ENCODE data around the gene CAB39. TPM values are rescaled to one million over a fixed set of nuclear protein-coding genes. Genes with fewer than 3 reads are reported as not detected.

The CAB39 gene
- total RNA-seq, 1 donor from 2014 or later = 66.6 TPM

DNA sequence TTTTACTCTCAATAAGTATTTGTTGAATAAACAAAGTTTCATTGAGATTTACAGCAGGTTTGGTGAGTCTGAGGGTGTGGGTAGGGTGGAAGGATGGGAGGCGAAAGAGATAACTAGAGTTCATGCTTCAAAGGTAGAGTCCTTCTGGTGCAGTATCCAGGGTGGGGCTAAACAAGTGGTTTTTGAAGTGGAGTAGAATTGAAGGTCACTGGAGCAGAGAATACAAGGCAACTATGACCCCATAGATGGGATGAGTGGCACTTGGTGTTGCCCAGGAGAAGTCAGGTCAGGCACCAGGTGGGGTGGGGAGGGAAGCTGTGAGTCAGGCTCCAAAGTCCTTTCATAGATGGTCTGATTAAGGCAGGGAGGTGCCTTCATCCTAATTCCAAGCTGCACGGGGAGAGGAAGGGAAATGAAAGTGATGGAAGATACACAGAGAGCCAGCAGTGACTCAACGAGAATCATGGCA, 6.6 kb upstream of the CAB39 start:
- H3K27me3 Mint-ChIP-seq (ENCODE audit: low read depth, unreplicated experiment) = peaks cover 5% of the 10 kb centered on the region
- peaks cover 3% of the 10 kb centered on the region for H3K4me1 Mint-ChIP-seq (ENCODE audit: low read depth, unreplicated experiment)
- no peak overlapping the region for H3K4me2 ChIP-seq (ENCODE audit: low read length)
- FAIRE-seq (no peak), DNase-seq (ENCODE audit: low read depth) (no peak)
- H3K27ac Mint-ChIP-seq (ENCODE audit: unreplicated experiment) = no peak overlapping the region
- TF ChIP-seq, protein P1, sequence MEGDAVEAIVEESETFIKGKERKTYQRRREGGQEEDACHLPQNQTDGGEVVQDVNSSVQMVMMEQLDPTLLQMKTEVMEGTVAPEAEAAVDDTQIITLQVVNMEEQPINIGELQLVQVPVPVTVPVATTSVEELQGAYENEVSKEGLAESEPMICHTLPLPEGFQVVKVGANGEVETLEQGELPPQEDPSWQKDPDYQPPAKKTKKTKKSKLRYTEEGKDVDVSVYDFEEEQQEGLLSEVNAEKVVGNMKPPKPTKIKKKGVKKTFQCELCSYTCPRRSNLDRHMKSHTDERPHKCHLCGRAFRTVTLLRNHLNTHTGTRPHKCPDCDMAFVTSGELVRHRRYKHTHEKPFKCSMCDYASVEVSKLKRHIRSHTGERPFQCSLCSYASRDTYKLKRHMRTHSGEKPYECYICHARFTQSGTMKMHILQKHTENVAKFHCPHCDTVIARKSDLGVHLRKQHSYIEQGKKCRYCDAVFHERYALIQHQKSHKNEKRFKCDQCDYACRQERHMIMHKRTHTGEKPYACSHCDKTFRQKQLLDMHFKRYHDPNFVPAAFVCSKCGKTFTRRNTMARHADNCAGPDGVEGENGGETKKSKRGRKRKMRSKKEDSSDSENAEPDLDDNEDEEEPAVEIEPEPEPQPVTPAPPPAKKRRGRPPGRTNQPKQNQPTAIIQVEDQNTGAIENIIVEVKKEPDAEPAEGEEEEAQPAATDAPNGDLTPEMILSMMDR (IDR thresholded peaks at IDR 0.05; ENCODE audit: insufficient read depth, low read depth, low read length) = no peak
- no peak for TF ChIP-seq EZH2 (IDR thresholded peaks at IDR 0.05; ENCODE audit: insufficient read depth, low read length)
- no peak overlapping the region for H2AFZ ChIP-seq (ENCODE audit: low read depth, low read length)
- H4K20me1 ChIP-seq (ENCODE audit: insufficient read depth, low read length) = no peaks in the 10 kb centered on the region
- peaks cover 5% of the 10 kb centered on the region for H3K36me3 Mint-ChIP-seq (ENCODE audit: low read depth, unreplicated experiment)
- H3K36me3 ChIP-seq (ENCODE audit: insufficient read depth, low read length) = no peaks in the 10 kb centered on the region
- H3K27me3 ChIP-seq (ENCODE audit: insufficient read depth, low read length) = no peaks in the 10 kb centered on the region
- H3K9ac ChIP-seq (ENCODE audit: low read length) = no peak overlapping the region
- no peak overlapping the region for H3K4me3 Mint-ChIP-seq (ENCODE audit: unreplicated experiment)
- peaks cover 6% of the 10 kb centered on the region for H3K9me3 Mint-ChIP-seq (ENCODE audit: unreplicated experiment)
- no peaks in the 10 kb centered on the region for H3K9me3 ChIP-seq (ENCODE audit: insufficient read depth, low read depth, low read length)
- H3K4me1 ChIP-seq (ENCODE audit: insufficient read depth, low read length) = no peaks in the 10 kb centered on the region
- no peaks in the 10 kb centered on the region for H3K79me2 ChIP-seq (ENCODE audit: insufficient read depth, low read length)
- no peak overlapping the region for H3K4me3 ChIP-seq (ENCODE audit: insufficient read depth, low read depth, low read length)
- no peak overlapping the region for H3K27ac ChIP-seq (ENCODE audit: low read depth, low read length)

DNA sequence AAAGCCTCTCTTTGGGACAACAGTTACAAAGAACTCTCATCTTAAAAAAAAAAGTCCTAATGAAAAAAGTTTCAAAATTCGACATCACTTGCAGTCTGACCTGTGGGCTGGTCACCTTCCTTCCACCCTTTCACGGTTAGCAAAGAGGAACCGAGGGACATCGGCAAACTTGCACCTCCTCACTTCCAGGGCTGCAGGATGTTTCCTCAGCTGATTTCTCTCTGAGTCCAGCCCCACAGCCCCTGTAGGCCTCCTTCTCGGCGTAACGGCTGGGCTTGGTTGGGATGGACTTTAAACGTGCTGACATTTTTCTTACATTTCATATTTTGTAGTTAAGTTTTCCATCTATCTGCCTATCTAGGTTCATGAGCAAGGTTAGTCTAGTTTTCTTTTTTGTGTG, 5.7 kb upstream of the CAB39 start:
- H3K36me3 Mint-ChIP-seq (ENCODE audit: low read depth, unreplicated experiment) = peaks cover 3% of the 10 kb centered on the region
- Histone ChIP-seq H2AFZ (ENCODE audit: low read depth, low read length) (no peak overlapping the region), H3K36me3 (ENCODE audit: insufficient read depth, low read length) (no peaks in the 10 kb centered on the region), H3K4me1 (ENCODE audit: insufficient read depth, low read length) (peaks cover 1% of the 10 kb centered on the region), H3K27me3 (ENCODE audit: insufficient read depth, low read length) (no peaks in the 10 kb centered on the region), H3K79me2 (ENCODE audit: insufficient read depth, low read length) (no peaks in the 10 kb centered on the region), H3K9ac (ENCODE audit: low read length) (no peak overlapping the region), H4K20me1 (ENCODE audit: insufficient read depth, low read length) (no peaks in the 10 kb centered on the region), H3K27ac (ENCODE audit: low read depth, low read length) (no peak overlapping the region), H3K4me2 (ENCODE audit: low read length) (no peak overlapping the region), H3K4me3 (ENCODE audit: insufficient read depth, low read depth, low read length) (no peak overlapping the region), H3K9me3 (ENCODE audit: insufficient read depth, low read depth, low read length) (no peaks in the 10 kb centered on the region)
- TF ChIP-seq EZH2 (IDR thresholded peaks at IDR 0.05; ENCODE audit: insufficient read depth, low read length) = no peak
- TF ChIP-seq, protein P1 (IDR thresholded peaks at IDR 0.05; ENCODE audit: insufficient read depth, low read depth, low read length) = no peak
- H3K4me3 Mint-ChIP-seq (ENCODE audit: unreplicated experiment) = no peak overlapping the region
- H3K4me1 Mint-ChIP-seq (ENCODE audit: low read depth, unreplicated experiment) = peaks cover 3% of the 10 kb centered on the region
- peaks cover 5% of the 10 kb centered on the region for H3K27me3 Mint-ChIP-seq (ENCODE audit: low read depth, unreplicated experiment)
- H3K27ac Mint-ChIP-seq (ENCODE audit: unreplicated experiment) = no peak overlapping the region
- DNase-seq (ENCODE audit: low read depth) (no peak), FAIRE-seq (no peak)
- peaks cover 6% of the 10 kb centered on the region for H3K9me3 Mint-ChIP-seq (ENCODE audit: unreplicated experiment)

DNA sequence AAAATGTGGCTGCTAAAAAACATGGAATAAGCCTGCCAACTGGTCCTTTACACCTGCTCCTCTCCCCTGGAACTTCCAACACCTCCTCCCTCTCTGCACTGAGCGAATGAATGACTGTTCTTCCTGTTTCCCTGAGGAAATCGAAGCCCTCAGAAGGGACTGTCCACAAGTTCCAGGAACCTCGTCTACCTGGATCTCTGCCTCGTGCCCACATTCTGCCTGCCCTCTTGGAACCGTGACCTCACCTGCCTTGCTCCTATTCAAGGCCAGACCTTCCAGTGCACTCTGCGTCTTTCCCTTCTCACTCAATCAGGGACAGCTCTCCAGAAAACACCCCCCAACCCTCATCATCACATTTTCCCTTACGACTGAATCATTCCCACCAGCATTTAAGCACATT, 4.4 kb upstream of the CAB39 start:
- Mint-ChIP-seq H3K27me3 (ENCODE audit: low read depth, unreplicated experiment) (peaks cover 5% of the 10 kb centered on the region), H3K36me3 (ENCODE audit: low read depth, unreplicated experiment) (no peaks in the 10 kb centered on the region), H3K4me1 (ENCODE audit: low read depth, unreplicated experiment) (peaks cover 3% of the 10 kb centered on the region), H3K9me3 (ENCODE audit: unreplicated experiment) (peaks cover 2% of the 10 kb centered on the region), H3K27ac (ENCODE audit: unreplicated experiment) (no peak overlapping the region), H3K4me3 (ENCODE audit: unreplicated experiment) (no peak overlapping the region)
- no peaks in the 10 kb centered on the region for H3K36me3 ChIP-seq (ENCODE audit: insufficient read depth, low read length)
- H3K4me1 ChIP-seq (ENCODE audit: insufficient read depth, low read length) = peaks cover 5% of the 10 kb centered on the region
- H3K4me2 ChIP-seq (ENCODE audit: low read length) = no peak overlapping the region
- H4K20me1 ChIP-seq (ENCODE audit: insufficient read depth, low read length) = no peaks in the 10 kb centered on the region
- no peak for TF ChIP-seq EZH2 (IDR thresholded peaks at IDR 0.05; ENCODE audit: insufficient read depth, low read length)
- TF ChIP-seq, protein P1 (IDR thresholded peaks at IDR 0.05; ENCODE audit: insufficient read depth, low read depth, low read length) = no peak
- no peak overlapping the region for H3K4me3 ChIP-seq (ENCODE audit: insufficient read depth, low read depth, low read length)
- H3K9ac ChIP-seq (ENCODE audit: low read length) = no peak overlapping the region
- H3K27ac ChIP-seq (ENCODE audit: low read depth, low read length) = no peak overlapping the region
- no peak overlapping the region for H2AFZ ChIP-seq (ENCODE audit: low read depth, low read length)
- DNase-seq (ENCODE audit: low read depth) (no peak), FAIRE-seq (no peak)
- no peaks in the 10 kb centered on the region for H3K27me3 ChIP-seq (ENCODE audit: insufficient read depth, low read length)
- H3K9me3 ChIP-seq (ENCODE audit: insufficient read depth, low read depth, low read length) = no peaks in the 10 kb centered on the region
- H3K79me2 ChIP-seq (ENCODE audit: insufficient read depth, low read length) = peaks cover 6% of the 10 kb centered on the region
